GM19397 (cell line): ENCODE data around the gene PDZD4.
A peak's percentile ranks its signal among the peaks of the same experiment; 100 is the strongest.

ENCODE experiments used
- ATAC-seq: cut with Tn5 transposase; IDR thresholded peaks from one replicate; pipeline ENCODE4 v1.9.1; 2021; ENCODE audit warnings: mild to moderate bottlenecking, moderate library complexity; ENCODE audit not compliant: unreplicated experiment

PDZD4 gene

GRCh38 chrX:153812220-153812619 lies 18.1 kb downstream of the PDZD4 start:
- no peak for ATAC-seq

GRCh38 chrX:153807976-153808375 lies 22.4 kb downstream of the PDZD4 start:
- ATAC-seq = no peak

- no peak for ATAC-seq
Measured at GRCh38 chrX:153806999-153807575, 23.3 kb downstream of the PDZD4 start.

- ATAC-seq = no peak
Measured at GRCh38 chrX:153805436-153805835, 24.9 kb downstream of the PDZD4 start.

- no peak for ATAC-seq
Measured at GRCh38 chrX:153804621-153805020, 25.7 kb downstream of the PDZD4 start.

GRCh38 chrX:153804100-153804595 lies 26.2 kb downstream of the PDZD4 start:
- no peak for ATAC-seq

- no peak for ATAC-seq
Measured at GRCh38 chrX:153803211-153804099, 26.9 kb downstream of the PDZD4 start.

GRCh38 chrX:153802513-153803045 lies 27.8 kb downstream of the PDZD4 start:
- no peak for ATAC-seq

GRCh38 chrX:153801669-153802068 lies 28.7 kb downstream of the PDZD4 start:
- ATAC-seq = no peak

GRCh38 chrX:153800746-153801145 lies 29.6 kb downstream of the PDZD4 start:
- ATAC-seq = no peak

- ATAC-seq = no peak
Measured at GRCh38 chrX:153800177-153800722, 30.1 kb downstream of the PDZD4 start.

GRCh38 chrX:153799326-153799725 lies 31.0 kb downstream of the PDZD4 start:
- ATAC-seq = no peak

GRCh38 chrX:153797415-153798015 lies 32.8 kb downstream of the PDZD4 start:
- ATAC-seq = no peak

- no peak for ATAC-seq
Measured at GRCh38 chrX:153794897-153795816, 35.2 kb downstream of the PDZD4 start.

GRCh38 chrX:153794018-153794896 lies 36.1 kb downstream of the PDZD4 start, which contains the start of the genes IDH3G and SSR4:
IDH3G (minus strand) TSS chrX:153794375; CDS start chrX:153794326, 49 bp downstream.
SSR4 (plus strand) TSS chrX:153794668; CDS start chrX:153794688, 20 bp downstream.
- peak; percentile 90 for ATAC-seq

GRCh38 chrX:153793291-153793690 lies 37.1 kb downstream of the PDZD4 start:
- ATAC-seq = no peak

- ATAC-seq = no peak
Measured at GRCh38 chrX:153792368-153792767, 38.0 kb downstream of the PDZD4 start.

GRCh38 chrX:153791104-153791852 lies 39.1 kb downstream of the PDZD4 start:
- ATAC-seq = no peak
